Lower lobe of right lung (tissue), 2 donors: Measurements from ENCODE around the gene COX4I2. TPM values are rescaled to one million over a fixed set of nuclear protein-coding genes. Genes with fewer than 3 reads are reported as not detected.
A peak's percentile ranks its signal among the peaks of the same experiment; 100 is the strongest.

ENCODE experiments used
- ATAC-seq, 2 donors: fragments of 200-7000 bp; cut with Tn5 transposase; one replicate each; pipeline ENCODE4 v1.9.1; 2020 to 2022; ENCODE audit warnings: mild to moderate bottlenecking in 2 of 2, moderate library complexity in 2 of 2
- DNase-seq: peaks from one replicate; pipeline ENCODE4 v3.0.0-alpha.2; 2020
- H3K27ac ChIP-seq: fragments of 200-600 bp; one replicate; pipeline ENCODE4 v1.8.0; 2022
- H3K27me3 ChIP-seq: fragments of 200-600 bp; one replicate; pipeline ENCODE4 v1.8.0; 2022; ENCODE audit warnings: low read depth
- H3K36me3 ChIP-seq: fragments of 200-600 bp; one replicate; pipeline ENCODE4 v1.8.0; 2022; ENCODE audit warnings: mild to moderate bottlenecking
- H3K4me1 ChIP-seq: fragments of 200-600 bp; one replicate; pipeline ENCODE4 v1.8.0; 2022
- H3K4me3 ChIP-seq: fragments of 200-600 bp; one replicate; pipeline ENCODE4 v1.8.0; 2022; ENCODE audit warnings: mild to moderate bottlenecking
- H3K9me3 ChIP-seq: fragments of 200-600 bp; one replicate; pipeline ENCODE4 v1.8.0; 2022
- CTCF ChIP-seq: fragments of 200-600 bp; IDR thresholded peaks from one replicate; pipeline ENCODE4 v1.8.0; 2022; ENCODE audit warnings: antibody characterized with exemption, mild to moderate bottlenecking
- intact Hi-C: fragments of 100-400 bp; cut with DNase I; formaldehyde crosslinking; loops from one replicate; pipeline ENCODE4 v1.11.0; 2022
- total RNA-seq: library from RNA; stranded (reverse); fragmentation: NEBNext Ultra II Directional; extraction: Animal tissue kit (Norgen Biotek cat#: 25700); gene quantifications from one replicate; pipeline ENCODE4 v1.2.1, GENCODE V29; 2021
- donor health status: DM: no; HTN: yes; CAD: no; lungs with severe emphysema.

The COX4I2 gene
- total RNA-seq, 1 donor from 2014 or later, result 17.1 TPM

GRCh38 chr20:31681128-31681727 is 43.5 kb downstream of the COX4I2 start:
- peaks cover 95% of the 10 kb centered on the region for H3K4me1 ChIP-seq
- H3K4me3 ChIP-seq, result no peak overlapping the region
- no peak for ATAC-seq
- no peaks in the 10 kb centered on the region for H3K9me3 ChIP-seq
- no peaks in the 10 kb centered on the region for H3K27me3 ChIP-seq
- peaks cover 43% of the 10 kb centered on the region for H3K36me3 ChIP-seq
- H3K27ac ChIP-seq, result peak overlapping the region; percentile 24
- intact Hi-C loops, result no loop called here
- DNase-seq, result no peak
- no peak for TF ChIP-seq CTCF

- Histone ChIP-seq H3K36me3 (peaks cover 43% of the 10 kb centered on the region), H3K4me3 (no peak overlapping the region), H3K9me3 (no peaks in the 10 kb centered on the region), H3K4me1 (peaks cover 95% of the 10 kb centered on the region), H3K27ac (peak overlapping the region; percentile 24), H3K27me3 (no peaks in the 10 kb centered on the region)
- DNase-seq (no peak), ATAC-seq (no peak)
- intact Hi-C loops, result no loop called here
- no peak for TF ChIP-seq CTCF
Observed at GRCh38 chr20:31681769-31682168, 44.1 kb downstream of the COX4I2 start.

- DNase-seq (no peak), ATAC-seq (no peak)
- Histone ChIP-seq H3K4me3 (no peak overlapping the region), H3K4me1 (peaks cover 91% of the 10 kb centered on the region), H3K27me3 (no peaks in the 10 kb centered on the region), H3K36me3 (peaks cover 43% of the 10 kb centered on the region), H3K9me3 (no peaks in the 10 kb centered on the region), H3K27ac (peak overlapping the region; percentile 24)
- intact Hi-C loops, result no loop called here
- no peak for TF ChIP-seq CTCF
Observed at GRCh38 chr20:31682352-31682751, 44.6 kb downstream of the COX4I2 start.

- H3K27me3 ChIP-seq, result no peaks in the 10 kb centered on the region
- no peak overlapping the region for H3K27ac ChIP-seq
- H3K4me1 ChIP-seq, result peaks cover 91% of the 10 kb centered on the region
- peaks cover 41% of the 10 kb centered on the region for H3K36me3 ChIP-seq
- no peaks in the 10 kb centered on the region for H3K9me3 ChIP-seq
- TF ChIP-seq CTCF, result no peak
- H3K4me3 ChIP-seq, result no peak overlapping the region
- intact Hi-C loops, result no loop called here
- no peak for DNase-seq
- no peak for ATAC-seq
Observed at GRCh38 chr20:31682927-31683326, 45.2 kb downstream of the COX4I2 start.

- H3K4me1 ChIP-seq, result peaks cover 76% of the 10 kb centered on the region
- peak overlapping the region; percentile 20 for H3K27ac ChIP-seq
- ATAC-seq (no peak), DNase-seq (no peak)
- intact Hi-C loops, result no loop called here
- peaks cover 37% of the 10 kb centered on the region for H3K36me3 ChIP-seq
- no peak overlapping the region for H3K4me3 ChIP-seq
- no peaks in the 10 kb centered on the region for H3K9me3 ChIP-seq
- no peaks in the 10 kb centered on the region for H3K27me3 ChIP-seq
- TF ChIP-seq CTCF, result no peak
Observed at GRCh38 chr20:31684153-31685015, 46.7 kb downstream of the COX4I2 start.
